ENCODE measurements around the gene CEPT1. TPM values are rescaled to one million over a fixed set of nuclear protein-coding genes. Genes with fewer than 3 reads are reported as not detected.

Gene CEPT1
- total and polyA plus RNA-seq, 2 of the 8 experiments (the other 6 are each of a cell fraction or from before 2014, with no cell fraction given): 18.5 to 28.6 TPM

- H3K4me2 ChIP-seq (ENCODE audit: insufficient read depth in 1 of 2, low read depth in 2 of 2, low read length in 2 of 2): no peak overlapping the region
- H2AFZ ChIP-seq (ENCODE audit: low read length): no peak overlapping the region
- no peaks in the 10 kb centered on the region for H3K9me3 ChIP-seq (ENCODE audit: insufficient read depth in 2 of 2, low read depth in 1 of 2, low read length in 1 of 2)
- H2BK5ac ChIP-seq (ENCODE audit: low read depth, low read length): no peak overlapping the region
- no peak for DNase-seq (ENCODE audit: low read depth in 1 of 2, low spot score in 2 of 2)
- H3K4me1 ChIP-seq (replicated peaks in 1 of 4; ENCODE audit: control insufficient read depth in 3 of 4, insufficient read depth in 4 of 4, low read length in 3 of 4): 0 out of 7 replicates have a peak, but pooled peaks cover 0 to 2% (median 0%) of the 10 kb centered on the region in 4 experiments
- no peak overlapping the region for H3K14ac ChIP-seq (ENCODE audit: insufficient read length)
- no peaks in the 10 kb centered on the region for H3K79me2 ChIP-seq (ENCODE audit: control insufficient read depth in 1 of 2, insufficient read depth in 2 of 2, low read length in 2 of 2)
- no peak overlapping the region for H3K23ac ChIP-seq (ENCODE audit: insufficient read length)
- FAIRE-seq: no peak
- no peak overlapping the region for H3K27ac ChIP-seq (ENCODE audit: low read depth, low read length)
- 0 out of 2 replicates have a peak overlapping the region, but pooled peaks have one; percentile 22 for H2BK15ac ChIP-seq (ENCODE audit: low read length)
- no peak overlapping the region for H2BK20ac ChIP-seq (ENCODE audit: low read length)
- no peak overlapping the region for H2BK120ac ChIP-seq (replicated peaks; ENCODE audit: low read depth, low read length)
- ChIA-PET CTCF (ENCODE audit: partially characterized antibody) (interaction anchor here (0.6 to 6.4 kb wide), 19 partner anchors 9 to 219 kb away, joined by 3 to 50 read pairs (median 3); partner anchors contain the start of gene CHI3L2), POLR2A (ENCODE audit: partially characterized antibody) (interaction anchor here (1.3 kb wide), 1 partner anchor 59 kb away, joined by 3 read pairs; the partner anchor contains the start of genes CEPT1 and DRAM2)
- H3K4me3 ChIP-seq (ENCODE audit: extremely low read depth in 1 of 4, insufficient read depth in 2 of 4, low read depth in 3 of 4, low read length in 4 of 4): no peak overlapping the region
- no peak overlapping the region; the same call in 1 of the 2 replicates for H2AK5ac ChIP-seq (ENCODE audit: low read depth, low read length)
- no peak overlapping the region; the same call in 1 of the 2 replicates for H4K8ac ChIP-seq (ENCODE audit: extremely low read depth, insufficient read depth, low read length)
- H4K91ac ChIP-seq (replicated peaks; ENCODE audit: insufficient read length, low read length): no peak overlapping the region
- no peak overlapping the region for H2BK12ac ChIP-seq (ENCODE audit: low read depth, low read length)
- no peak overlapping the region for H4K5ac ChIP-seq (ENCODE audit: insufficient read length, low read depth, low read length)
- no peaks in the 10 kb centered on the region for H3K36me3 ChIP-seq (ENCODE audit: control insufficient read depth in 2 of 4, insufficient read depth in 4 of 4, low read length in 3 of 4)
- H3K27me3 ChIP-seq (replicated peaks in 1 of 4; ENCODE audit: control insufficient read depth in 3 of 4, extremely low read depth in 1 of 4, insufficient read depth in 3 of 4, low read length in 3 of 4): peaks cover 0 to 11% (median 10%) of the 10 kb centered on the region in 4 experiments; a peak in 5 of 7 replicates
- H4K20me1 ChIP-seq (replicated peaks in 1 of 2; ENCODE audit: control insufficient read depth in 1 of 2, insufficient read depth in 2 of 2, low read length in 2 of 2): no peaks in the 10 kb centered on the region
- H3K18ac ChIP-seq (ENCODE audit: extremely low read depth, low read length): no peak overlapping the region
- no peak overlapping the region for H3K4ac ChIP-seq (replicated peaks; ENCODE audit: insufficient read length, low read depth, low read length)
- no peak overlapping the region for H3K9ac ChIP-seq (replicated peaks in 1 of 4; ENCODE audit: extremely low read depth in 1 of 4, low read depth in 3 of 4, low read length in 3 of 4)
- H3K79me1 ChIP-seq (ENCODE audit: low read depth, low read length): no peaks in the 10 kb centered on the region
- WGBS, 2 experiments (ENCODE audit: extremely low coverage in 1 of 2, insufficient coverage in 1 of 2, insufficient read length in 1 of 2, insufficient replicate concordance in 2 of 2, low coverage in 1 of 2, low lambda C conversion rate in 2 of 2, missing lambda C conversion rate in 1 of 2): 85% methylated on average over 4 of the region's 5 CpGs; no CpG with 5 or more reads in 1 of the 2 experiments
- H3K56ac ChIP-seq (replicated peaks; ENCODE audit: insufficient read length, low read depth, low read length): no peak overlapping the region
- no peaks in the 10 kb centered on the region for H3K23me2 ChIP-seq (ENCODE audit: low read depth, low read length)
- no peak for TF ChIP-seq CTCF (IDR thresholded peaks at IDR 0.05; ENCODE audit: control extremely low read depth in 1 of 3, insufficient read depth in 1 of 3, low read depth in 1 of 3, low read length in 3 of 3)
- TF ChIP-seq CHD1 (IDR thresholded peaks at IDR 0.05; ENCODE audit: low read depth, low read length): no peak
- no peak for TF ChIP-seq JUN (IDR thresholded peaks at IDR 0.05; ENCODE audit: low read depth, low read length)
- no peak for TF ChIP-seq SIN3A (conservative IDR thresholded peaks at IDR 0.05 in 1 of 2, IDR thresholded peaks at IDR 0.05 in 1 of 2; ENCODE audit: low read depth in 1 of 2, low read length in 2 of 2)
Observed at GRCh38 chr1:111198836-111199235, 58.8 kb downstream of the CEPT1 start.
